ENCODE measurements around the gene CHCHD4.
A peak's percentile ranks its signal among the peaks of the same experiment; 100 is the strongest.
"Not testable (repeated sequence)": the region's sequence is repeated elsewhere in the genome, so short reads cannot be mapped to it uniquely, and the experiment has no call there.

The CHCHD4 gene

DNA sequence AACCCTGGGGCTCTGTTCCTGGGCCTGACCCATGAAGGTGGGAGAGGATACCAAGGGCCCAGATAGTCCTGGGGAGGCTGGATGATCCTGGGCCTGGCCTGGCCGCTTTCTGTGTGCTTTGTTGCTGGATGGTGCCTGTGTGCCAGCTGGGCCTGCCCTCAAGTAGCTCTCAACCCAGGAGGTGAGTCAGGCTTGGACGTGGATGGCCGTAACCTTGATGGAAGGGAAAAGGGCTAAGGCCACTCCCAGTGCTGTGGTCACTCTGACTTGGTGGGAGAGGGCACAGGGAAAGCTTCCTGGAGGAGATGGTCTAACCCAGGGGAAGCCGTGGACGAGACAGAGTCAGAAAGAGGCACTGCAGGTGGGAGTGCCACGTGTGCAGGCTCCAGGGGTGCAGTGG, 9.6 kb upstream of the CHCHD4 start:
- DNase-seq (ENCODE audit: low read depth): no peak

DNA sequence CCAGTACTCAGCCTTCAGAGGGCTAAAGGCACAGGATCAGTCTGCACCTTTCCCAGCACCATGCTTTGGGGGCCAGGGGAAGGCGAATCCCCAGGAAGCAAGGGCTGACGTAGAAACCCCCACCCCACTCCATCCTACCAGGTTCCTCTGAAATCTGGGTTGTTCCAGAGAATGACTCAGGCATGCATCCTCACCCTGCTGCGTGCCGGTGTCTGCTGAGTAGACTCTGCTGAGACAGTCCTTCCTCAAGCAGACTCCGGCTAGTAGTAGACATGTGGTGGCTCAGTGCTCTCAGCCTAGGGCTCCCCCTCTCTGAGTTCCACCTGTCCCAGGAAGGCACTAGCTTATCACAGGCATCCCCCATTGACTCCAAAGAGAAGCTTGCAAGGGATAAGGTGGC, 9.2 kb upstream of the CHCHD4 start:
- DNase-seq (ENCODE audit: low read depth): peak; percentile 30

DNA sequence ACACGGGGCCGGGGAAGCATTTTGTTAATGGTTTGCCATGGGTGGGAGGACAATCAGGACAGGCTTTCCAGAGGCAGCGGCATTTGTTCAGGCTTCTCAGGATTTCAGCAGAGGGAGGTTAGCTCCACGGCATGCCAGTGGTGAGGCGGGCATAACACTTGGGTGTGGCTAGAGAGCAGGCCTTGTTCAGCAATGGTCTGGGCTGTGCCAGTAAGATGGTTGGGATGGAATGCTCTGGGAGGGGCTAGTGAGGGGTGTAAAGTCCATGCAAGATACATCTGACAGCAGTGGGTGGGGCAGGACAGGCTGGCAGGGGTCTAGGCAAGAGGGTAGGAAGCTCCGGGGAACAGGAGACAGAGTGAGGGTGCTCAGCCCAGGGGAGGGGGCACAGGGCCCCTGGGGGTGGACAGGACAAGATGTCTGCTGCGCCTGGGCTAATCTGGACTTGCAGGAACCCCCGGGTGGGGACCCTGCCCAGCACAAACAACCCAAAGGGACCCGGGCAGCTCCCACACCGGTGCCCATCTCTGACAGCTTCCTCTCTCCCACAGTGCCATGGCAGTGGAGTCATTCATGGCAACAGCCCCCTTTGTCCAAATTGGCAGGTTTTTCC, 8.6 kb upstream of the CHCHD4 start:
- DNase-seq (ENCODE audit: low read depth): no peak

GRCh38 chr3:14132689-14133088, 8.0 kb upstream of the CHCHD4 start:
- DNase-seq (ENCODE audit: low read depth): no peak

DNA sequence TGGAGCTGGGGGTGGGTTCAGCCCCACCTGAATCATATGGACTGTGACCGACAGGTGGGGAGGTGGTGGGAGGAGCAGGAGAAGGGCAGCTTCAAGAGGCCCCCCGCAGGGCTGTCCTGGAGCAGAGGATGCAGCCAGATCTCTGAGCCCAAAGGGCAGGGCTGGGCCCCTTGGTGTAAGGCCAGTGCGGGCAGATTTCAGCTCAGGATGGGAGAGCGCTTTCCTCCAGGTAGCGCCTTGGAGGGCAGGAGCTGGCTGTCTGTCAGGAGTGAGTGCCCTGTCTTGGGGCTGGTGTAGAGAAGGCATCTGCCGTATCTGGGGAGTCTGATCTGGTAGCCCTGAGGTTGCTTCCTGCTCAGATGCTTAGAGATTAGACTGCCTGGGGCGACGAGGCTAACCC, 7.5 kb upstream of the CHCHD4 start:
- DNase-seq (ENCODE audit: low read depth): no peak

DNA sequence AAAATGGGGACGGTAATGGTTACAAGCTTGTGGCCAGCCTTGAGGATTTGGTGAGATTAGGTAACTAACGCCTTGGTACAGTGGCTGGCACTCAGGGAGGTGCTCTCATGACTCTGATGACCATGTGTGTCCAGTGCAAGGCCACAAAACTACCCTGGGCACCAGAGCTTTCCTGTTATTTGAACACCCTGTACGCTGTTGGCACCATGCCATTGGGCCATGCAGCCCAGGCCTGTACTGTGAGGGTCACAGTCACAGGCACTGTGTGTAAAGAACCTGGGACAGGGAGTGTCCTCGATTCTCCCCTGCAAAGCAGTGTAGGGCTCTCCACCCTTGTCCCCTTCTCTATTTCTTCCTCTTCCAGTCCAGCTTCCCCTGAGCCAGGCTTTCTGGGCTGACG, 6.5 kb upstream of the CHCHD4 start:
- DNase-seq (ENCODE audit: low read depth): no peak

DNA sequence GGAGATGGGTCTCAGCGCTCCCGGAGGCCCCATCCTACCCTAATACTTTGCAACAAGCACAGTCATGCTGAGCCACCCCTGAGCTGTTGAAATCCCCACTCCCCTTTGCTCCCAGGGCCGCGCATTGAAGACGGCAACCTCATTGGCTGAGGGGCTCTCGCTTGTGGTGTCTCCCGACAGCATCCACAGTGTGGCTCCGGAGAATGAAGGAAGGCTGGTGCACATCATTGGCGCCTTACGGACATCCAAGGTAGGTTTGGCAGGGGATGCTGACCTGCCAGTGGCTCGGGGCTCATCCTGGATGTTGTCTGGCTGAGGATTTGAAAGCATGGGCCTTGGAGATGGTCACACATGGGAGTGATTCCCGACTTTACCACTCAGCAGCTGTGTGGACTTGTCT, 6.0 kb upstream of the CHCHD4 start:
- DNase-seq (ENCODE audit: low read depth): no peak

DNA sequence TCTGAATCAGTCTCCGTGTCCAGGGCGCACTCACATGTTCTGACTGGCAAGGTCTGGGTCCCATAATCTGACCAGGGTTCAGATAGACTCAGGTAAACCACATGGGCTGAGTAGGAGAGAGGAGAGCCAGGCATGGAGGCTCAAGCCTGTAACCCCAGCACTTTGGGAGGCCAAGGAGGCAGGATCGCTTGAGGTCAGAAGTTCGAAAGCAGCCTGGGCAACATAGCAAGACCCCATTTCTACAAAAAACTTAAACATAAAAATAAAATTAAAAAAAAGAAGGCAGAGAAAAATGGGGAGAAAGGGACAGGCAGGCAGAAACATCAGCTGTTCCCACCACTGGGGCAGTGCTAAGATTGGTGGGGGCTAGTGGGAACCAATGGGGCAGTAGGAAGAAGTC, 5.6 kb upstream of the CHCHD4 start:
- no peak for DNase-seq (ENCODE audit: low read depth)

DNA sequence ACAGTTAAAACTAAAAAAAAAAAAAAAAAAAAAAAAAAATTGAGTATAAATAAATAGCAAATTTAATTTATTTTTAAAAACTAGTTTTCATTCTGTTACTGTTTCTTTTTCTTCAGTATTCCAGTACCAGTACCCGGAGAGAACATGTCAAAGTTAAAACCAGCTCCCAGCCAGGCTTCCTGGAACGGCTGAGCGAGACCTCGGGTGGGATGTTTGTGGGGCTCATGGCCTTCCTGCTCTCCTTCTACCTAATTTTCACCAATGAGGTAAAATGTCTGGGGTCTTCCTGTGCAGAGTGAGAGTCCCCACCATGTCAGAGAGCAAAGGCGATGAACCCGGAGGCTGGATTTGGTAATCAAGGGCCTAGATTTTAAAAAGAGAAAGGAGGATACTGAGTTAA, 4.6 kb upstream of the CHCHD4 start:
- DNase-seq (ENCODE audit: low read depth): no peak

DNA sequence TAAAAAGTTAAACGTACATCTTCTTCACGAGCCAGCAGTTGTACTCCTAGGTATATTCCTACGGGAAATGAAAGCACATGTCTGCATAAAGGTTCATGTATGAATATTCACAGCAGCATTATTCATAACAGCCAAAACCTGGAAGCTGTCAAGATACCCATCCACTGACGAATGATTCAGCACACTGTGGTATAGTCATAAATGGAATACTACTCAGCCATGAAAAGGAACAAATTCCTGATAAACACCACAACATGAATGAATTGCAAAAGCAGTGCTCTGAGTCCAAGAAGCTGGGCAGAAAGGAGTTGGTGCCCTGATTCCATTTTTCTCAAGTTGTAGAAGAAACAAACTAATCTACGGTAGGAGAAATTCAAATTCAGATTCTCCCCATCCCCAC, 4.1 kb upstream of the CHCHD4 start:
- no peak for DNase-seq (ENCODE audit: low read depth)

DNA sequence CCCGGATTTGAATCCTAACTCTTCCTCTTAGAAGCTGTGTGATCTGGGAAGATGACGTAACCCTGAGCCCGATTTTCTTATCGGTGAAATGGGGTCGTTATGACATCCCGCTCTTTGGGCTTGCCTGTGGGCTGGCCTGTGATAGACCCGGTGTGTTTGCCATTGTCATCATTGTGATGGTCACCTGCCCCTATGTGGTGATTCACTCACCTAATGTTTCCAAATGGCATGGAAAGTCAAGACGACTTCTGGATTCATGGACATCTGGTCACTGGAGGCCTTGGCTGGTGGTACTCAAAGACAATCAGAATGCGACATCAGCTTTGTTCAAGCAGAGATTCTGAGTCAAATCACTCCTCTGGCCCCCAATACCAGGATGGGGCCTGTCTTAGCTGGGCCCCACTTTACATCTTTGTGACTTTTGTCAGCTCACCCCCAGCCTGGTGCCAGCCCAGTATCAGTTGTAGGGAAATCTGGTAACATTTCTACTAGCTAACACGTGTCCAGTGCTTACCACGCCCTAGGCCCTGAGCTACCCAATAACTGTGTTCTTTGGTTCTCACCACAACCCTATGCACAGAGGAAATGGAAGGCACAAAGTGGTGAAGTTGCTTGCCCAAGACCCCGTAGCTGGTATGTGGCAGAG, 3.0 kb upstream of the CHCHD4 start:
- DNase-seq (ENCODE audit: low read depth): no peak

GRCh38 chr3:14126887-14127505, 2.3 kb upstream of the CHCHD4 start:
- no peak for DNase-seq (ENCODE audit: low read depth)

- DNase-seq (ENCODE audit: low read depth): no peak
Measured at GRCh38 chr3:14126017-14126886, 1.6 kb upstream of the CHCHD4 start.

DNA sequence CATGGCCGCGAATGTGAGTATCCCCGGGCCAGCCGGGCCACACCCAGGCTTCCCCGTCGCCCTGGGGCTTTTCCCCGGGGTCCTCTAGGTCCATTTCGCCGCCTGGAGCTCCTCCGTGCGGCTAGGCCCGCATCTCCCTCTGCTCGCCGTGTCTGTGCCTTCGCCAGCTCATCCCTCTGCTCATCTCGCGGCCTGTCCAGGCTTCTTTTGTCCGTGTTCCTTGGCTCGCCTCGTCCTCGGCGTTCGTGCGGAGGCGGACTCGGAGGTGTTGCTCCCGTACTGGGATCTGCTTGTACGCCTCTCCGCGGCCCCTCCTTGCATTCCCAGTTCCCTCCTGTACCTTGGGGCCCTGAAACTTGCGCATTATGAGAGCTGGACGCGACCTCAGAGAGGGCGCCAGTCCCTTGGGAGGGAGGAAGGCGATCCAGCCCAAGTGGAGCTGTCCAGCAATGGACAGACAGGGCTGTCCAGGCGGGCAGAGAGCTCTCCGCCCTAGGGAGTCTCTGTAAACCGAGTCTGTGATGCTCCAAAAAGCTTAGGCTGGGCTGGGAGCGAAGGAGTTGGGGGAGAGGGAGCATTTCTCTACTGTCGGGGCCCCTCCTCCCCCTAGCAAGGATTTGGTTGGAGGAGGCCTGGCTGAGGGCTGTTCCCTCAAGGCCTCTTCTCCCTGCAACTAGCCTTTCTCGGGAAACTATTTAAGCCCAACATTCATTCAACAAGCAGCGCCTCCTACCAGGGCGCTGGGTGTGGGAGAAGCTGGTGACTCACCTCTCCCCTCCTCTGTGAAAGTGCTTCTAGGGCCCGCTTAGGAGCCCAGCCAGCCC, 735 bp upstream of the CHCHD4 start:
- peak; percentile 96 for DNase-seq (ENCODE audit: low read depth)

- DNase-seq (ENCODE audit: low read depth): no peak
Measured at GRCh38 chr3:14124223-14124614, 451 bp downstream of the CHCHD4 start.

DNA sequence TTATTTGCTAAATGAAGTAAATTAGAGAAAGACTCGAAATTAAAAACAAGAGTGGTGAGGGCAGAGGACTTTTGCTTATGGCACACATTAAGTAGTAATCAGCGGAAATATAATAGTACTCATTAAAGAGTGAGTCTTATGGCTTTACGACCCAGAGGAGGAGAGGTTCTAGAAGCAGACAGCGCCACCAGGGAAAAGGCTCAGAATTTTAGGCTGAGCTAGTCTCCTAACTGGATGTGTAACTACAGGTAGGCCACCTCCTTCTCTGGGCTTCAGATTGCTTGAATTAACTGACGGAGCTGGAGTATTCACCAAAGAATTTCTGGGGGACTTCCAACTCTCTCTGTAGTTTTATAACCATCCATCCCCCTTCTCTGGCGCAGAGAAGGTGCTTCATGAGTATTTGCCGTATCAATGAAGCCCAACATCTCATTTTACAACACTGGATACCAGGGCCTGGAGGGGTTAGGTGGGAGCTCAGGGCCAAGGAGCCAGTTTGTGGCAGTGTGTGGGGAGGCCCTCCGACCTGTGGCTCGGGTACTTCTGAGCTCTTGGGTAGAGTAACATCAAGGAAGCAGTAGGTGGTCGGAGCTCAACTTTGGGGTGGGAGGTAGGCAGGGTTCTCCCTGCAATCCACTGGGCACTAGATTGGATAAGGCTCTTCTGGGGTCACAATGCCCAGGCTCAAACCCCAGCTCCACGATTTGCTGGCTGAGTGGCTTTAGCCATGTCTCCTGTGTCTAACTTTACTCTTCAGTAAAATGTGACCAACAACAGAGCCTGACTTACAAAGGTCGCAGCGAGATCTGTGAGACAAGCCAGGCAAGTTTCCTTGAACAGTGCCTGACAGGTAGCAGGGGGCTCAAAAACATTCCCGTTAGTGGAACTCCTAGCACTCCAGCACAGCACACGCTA, 1.1 kb downstream of the CHCHD4 start:
- no peak for DNase-seq (ENCODE audit: low read depth)

- DNase-seq (ENCODE audit: low read depth): no peak
Measured at GRCh38 chr3:14122301-14122700, 2.4 kb downstream of the CHCHD4 start.

DNA sequence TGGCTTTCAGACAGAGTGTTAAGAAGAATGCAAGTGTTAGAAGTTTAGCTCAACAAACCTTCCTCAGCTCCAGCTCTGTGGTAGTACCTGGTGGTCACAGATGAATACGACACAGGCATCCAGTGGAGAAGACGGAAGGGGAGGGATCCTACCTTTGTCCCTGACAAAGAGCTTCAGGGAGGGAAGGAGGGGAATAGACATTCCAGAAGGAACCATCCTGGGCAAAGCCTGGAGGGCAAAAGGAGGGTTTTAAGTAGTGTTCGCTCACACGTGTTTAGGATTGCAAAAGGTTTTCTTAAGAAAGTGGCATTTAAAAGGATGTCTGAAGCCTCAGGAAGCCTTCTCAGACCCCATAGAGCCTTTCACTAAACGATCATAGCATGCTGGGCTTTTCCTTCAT, 2.8 kb downstream of the CHCHD4 start:
- no peak for DNase-seq (ENCODE audit: low read depth)

DNA sequence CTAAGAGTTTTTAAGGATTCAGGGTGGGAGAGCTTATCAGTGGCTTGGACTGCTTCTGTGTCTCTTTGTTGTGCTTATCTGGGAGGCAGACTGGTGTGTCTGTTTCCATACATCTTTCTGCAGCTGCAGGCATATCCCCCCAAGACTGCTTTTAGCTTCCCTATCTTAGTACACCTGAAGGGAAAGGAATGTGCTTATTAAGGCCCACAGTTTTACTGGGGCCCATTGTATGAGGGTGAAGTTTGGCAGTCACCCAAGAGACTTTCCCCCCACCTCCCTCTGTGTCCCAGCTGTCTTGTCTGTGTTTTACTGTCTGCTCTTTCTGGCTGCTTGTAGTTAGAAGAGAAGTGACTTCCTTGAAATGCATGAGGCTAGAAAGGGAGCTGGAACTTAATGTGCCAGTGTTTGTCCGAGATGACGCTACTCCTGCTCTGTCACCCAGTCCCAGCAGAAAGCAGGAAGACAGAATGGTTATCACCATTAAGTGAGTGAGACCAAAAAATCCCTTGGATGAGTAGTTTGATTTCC, 3.7 kb downstream of the CHCHD4 start:
- not testable (repeated sequence) for DNase-seq (ENCODE audit: low read depth)

DNA sequence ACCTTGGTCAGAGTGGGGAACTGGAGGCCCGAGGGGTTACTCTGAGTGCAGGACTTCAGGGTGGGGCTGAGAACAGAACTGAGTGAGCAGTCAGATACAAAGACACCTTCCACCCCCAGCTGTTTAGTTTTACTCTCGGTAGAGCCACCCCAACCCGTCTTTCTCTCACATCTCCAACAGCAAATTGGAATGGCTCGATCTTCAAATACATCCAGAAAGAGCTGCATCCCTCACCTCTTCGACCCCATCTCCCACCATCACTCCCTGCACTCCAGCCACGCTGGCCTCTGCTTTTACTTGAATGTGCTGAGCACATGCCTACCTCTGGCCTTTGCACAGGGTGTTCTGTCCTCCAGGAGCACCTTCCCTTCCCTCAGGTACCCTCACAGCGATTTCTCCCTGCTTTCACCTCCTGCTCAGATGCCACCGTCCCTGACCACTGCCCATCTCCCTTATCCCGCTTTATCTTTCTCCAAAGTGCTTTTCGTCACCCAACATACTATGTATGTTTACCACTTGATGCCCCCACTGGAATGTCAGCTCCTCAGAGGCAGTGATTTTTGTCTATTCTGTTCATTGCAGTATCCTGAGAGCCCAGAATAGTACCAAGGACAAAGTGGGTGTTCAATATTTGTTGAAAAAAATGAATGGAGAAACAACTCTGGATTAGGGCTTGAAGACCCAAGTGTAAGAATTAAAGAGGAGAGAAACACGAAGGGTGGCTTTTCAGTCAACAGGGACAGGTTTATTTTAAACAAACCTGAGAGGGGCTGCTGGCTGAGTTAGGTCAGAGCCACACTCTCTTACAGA, 4.4 kb downstream of the CHCHD4 start:
- no peak for DNase-seq (ENCODE audit: low read depth)

All from iris pigment epithelial cell (primary cell).